ENCODE data around the gene APOBEC2. TPM values are rescaled to one million over a fixed set of nuclear protein-coding genes. Genes with fewer than 3 reads are reported as not detected.
A peak's percentile ranks its signal among the peaks of the same experiment; 100 is the strongest.

Gene APOBEC2
- total and polyA plus RNA-seq, 8 donors, result 0.29 to 1.3 (median 0.75) TPM; not detected in 1

DNA sequence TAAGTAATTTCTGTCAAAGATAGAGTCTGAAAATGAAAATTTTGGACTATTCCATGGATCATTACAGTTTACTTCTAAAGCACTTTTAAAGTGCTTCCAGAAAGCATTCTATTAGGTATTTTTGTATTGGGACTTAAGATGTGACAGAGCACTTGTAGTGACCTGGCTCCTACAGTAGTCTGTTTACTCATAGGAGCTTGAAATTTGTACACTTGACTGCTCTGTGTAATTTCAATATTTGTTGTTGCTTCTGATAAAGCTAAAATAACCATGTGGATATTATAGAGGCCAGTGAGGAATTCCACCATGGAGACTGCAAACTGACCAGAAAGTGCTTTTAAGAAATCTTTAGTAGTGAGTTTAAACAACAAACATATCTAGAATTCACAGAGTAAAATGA, 30.1 kb downstream of the APOBEC2 start:
- ATAC-seq (peak; percentile 64), DNase-seq (no peak)
- Histone ChIP-seq H3K4me3 (no peak overlapping the region), H3K4me1 (peaks cover 0 to 21% of the 10 kb centered on the region in 2 donors), H3K27me3 (no peaks in the 10 kb centered on the region), H3K9me3 (no peaks in the 10 kb centered on the region), H3K36me3 (peaks cover 0 to 74% of the 10 kb centered on the region in 2 donors), H3K27ac (no peak overlapping the region)
- intact Hi-C loops (cut with DNase I), result no loop called here
- TF ChIP-seq, protein P1, sequence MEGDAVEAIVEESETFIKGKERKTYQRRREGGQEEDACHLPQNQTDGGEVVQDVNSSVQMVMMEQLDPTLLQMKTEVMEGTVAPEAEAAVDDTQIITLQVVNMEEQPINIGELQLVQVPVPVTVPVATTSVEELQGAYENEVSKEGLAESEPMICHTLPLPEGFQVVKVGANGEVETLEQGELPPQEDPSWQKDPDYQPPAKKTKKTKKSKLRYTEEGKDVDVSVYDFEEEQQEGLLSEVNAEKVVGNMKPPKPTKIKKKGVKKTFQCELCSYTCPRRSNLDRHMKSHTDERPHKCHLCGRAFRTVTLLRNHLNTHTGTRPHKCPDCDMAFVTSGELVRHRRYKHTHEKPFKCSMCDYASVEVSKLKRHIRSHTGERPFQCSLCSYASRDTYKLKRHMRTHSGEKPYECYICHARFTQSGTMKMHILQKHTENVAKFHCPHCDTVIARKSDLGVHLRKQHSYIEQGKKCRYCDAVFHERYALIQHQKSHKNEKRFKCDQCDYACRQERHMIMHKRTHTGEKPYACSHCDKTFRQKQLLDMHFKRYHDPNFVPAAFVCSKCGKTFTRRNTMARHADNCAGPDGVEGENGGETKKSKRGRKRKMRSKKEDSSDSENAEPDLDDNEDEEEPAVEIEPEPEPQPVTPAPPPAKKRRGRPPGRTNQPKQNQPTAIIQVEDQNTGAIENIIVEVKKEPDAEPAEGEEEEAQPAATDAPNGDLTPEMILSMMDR (IDR thresholded peaks at IDR 0.05), result no peak

DNA sequence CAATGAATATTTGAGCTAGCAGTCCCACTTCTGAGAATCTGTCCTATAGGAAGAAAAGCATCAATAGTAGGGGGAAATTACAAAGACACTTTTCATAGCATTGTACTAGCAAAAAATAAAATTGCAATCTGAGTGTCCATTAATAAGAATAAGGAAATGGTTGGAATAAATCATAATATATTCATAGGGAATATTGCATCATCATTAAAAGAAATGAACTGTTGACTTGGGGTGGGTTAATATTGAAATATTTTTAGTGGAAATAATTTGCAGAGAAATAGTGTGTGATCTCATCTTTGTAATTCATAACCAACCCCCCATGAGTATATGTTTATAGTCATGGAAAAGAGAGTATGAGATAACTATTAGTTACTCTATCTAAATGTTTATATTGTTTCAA, 32.2 kb downstream of the APOBEC2 start:
- Histone ChIP-seq H3K27ac (no peak overlapping the region), H3K4me1 (peaks cover 0 to 8% of the 10 kb centered on the region in 2 donors), H3K4me3 (no peak overlapping the region), H3K9me3 (no peaks in the 10 kb centered on the region), H3K36me3 (peaks cover 0 to 82% of the 10 kb centered on the region in 2 donors), H3K27me3 (no peaks in the 10 kb centered on the region)
- intact Hi-C loops (cut with DNase I), result no loop called here
- ATAC-seq, result no peak
- DNase-seq, result no peak
- TF ChIP-seq, protein P1 (IDR thresholded peaks at IDR 0.05), result no peak

DNA sequence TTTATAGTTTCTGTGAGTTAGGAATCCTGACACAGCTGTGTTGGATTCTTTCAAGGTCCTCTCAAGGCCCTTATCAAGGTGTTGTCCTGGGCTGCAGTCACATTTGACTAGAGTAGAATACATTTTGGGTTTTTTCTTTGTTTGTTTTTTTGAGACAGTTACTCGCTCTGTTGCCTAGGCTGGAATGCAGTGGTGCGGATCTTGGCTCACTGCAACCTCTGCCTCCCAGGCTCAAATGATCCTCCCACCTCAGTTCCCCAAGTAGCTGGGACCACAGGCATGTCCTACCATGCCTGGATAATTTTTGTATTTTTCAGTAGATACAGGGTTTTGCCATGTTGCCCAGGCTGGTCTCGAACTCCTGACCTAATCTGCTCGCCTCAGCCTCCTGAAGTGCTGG, 35.4 kb downstream of the APOBEC2 start:
- no peaks in the 10 kb centered on the region for H3K27me3 ChIP-seq
- H3K27ac ChIP-seq, result no peak overlapping the region
- ATAC-seq, result no peak
- intact Hi-C loops (cut with DNase I), result no loop called here
- H3K4me3 ChIP-seq, result no peak overlapping the region
- DNase-seq, result no peak
- TF ChIP-seq, protein P1 (IDR thresholded peaks at IDR 0.05), result no peak
- H3K4me1 ChIP-seq, result no peaks in the 10 kb centered on the region
- H3K9me3 ChIP-seq, result no peaks in the 10 kb centered on the region
- H3K36me3 ChIP-seq, result peaks cover 0 to 96% of the 10 kb centered on the region in 2 donors

DNA sequence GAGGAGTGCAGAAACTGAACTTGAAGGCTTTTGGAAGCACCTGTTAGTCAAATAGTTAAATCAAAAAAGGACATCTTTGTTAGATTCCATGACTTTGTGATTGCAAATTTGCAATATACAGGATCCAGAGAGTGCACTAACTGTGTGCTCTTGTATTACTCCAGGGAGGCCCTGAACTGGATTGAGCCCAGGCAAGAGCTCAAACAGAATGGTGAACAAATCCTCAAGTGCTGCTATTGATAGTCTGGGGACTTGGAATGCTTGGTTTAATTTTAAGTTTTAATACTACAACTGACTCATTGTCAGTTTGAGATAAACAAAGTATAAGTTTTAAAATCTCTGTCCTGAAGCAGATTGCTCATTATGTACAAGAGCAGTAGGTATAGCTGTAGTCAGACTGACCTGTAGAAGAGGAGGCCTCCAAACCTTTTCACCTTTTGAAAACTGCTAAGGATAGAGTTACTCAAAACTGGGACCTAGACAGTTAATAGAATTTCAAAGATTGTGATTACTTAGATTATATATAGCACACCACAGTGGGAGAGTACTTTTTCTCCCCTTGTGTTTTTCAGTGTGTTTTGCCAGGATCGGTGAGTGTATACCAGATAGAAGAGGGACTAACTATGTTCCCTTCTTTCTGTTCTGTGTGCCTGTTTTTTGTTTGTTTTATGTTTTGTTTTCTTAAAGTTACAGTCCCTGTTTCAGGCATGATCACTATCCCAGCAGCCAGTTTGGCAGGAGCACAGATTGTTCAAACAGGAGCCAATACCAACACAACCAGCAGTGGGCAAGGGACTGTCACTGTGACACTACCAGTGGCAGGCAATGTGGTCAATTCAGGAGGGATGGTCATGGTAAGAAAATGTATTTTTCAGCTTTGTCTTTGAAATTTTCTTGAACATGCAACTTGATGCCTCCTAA, 38.1 kb downstream of the APOBEC2 start:
- ATAC-seq (no peak), DNase-seq (no peak)
- Histone ChIP-seq H3K4me3 (no peak overlapping the region), H3K9me3 (no peaks in the 10 kb centered on the region), H3K4me1 (no peaks in the 10 kb centered on the region), H3K27ac (no peak overlapping the region), H3K27me3 (no peaks in the 10 kb centered on the region), H3K36me3 (peaks cover 6 to 99% of the 10 kb centered on the region in 2 donors)
- intact Hi-C loops (cut with DNase I), result no loop called here
- TF ChIP-seq, protein P1 (IDR thresholded peaks at IDR 0.05), result no peak

DNA sequence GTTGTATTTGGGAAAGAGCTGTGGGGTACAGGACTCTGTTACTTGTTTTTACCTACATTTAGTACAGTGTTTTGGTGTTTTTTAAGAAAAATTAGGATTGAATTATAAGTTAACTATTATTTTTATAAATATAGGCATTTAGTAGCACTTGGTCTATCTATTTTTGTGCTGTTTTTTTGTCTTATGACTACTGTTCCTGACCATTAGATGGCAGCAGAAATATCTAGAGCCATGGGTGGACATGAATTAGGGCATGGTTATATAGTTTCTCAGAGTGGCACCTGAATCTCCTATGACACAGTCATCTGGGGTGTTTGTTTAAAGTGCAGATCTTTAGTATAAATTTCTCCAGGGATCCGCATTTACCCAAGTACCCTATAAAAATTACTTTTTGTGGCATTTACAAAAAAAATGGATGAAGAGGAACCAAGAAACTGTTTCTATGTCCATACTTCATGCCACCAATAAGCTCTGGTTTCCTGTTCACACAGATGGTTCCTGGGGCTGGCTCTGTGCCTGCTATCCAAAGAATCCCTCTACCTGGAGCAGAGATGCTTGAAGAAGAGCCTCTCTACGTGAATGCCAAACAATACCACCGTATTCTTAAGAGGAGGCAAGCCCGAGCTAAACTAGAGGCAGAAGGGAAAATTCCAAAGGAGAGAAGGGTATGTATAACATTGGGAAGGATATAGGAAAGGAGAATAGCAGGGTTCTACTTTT, 39.6 kb downstream of the APOBEC2 start:
- no peak for DNase-seq
- TF ChIP-seq, protein P1 (IDR thresholded peaks at IDR 0.05), result no peak
- Histone ChIP-seq H3K4me3 (no peak overlapping the region), H3K36me3 (peaks cover 6 to 100% of the 10 kb centered on the region in 2 donors), H3K27ac (no peak overlapping the region), H3K9me3 (no peaks in the 10 kb centered on the region), H3K4me1 (no peaks in the 10 kb centered on the region), H3K27me3 (no peaks in the 10 kb centered on the region)
- intact Hi-C loops (cut with DNase I), result no loop called here
- ATAC-seq, result peak; percentile 54
